Loucy (cell line): ENCODE results near the gene CELSR2.

Source experiments
- H2AFZ ChIP-seq: fragments of 200-600 bp; sonication (generic); 2 replicates; pipeline ENCODE4 v1.6.0; 2016; ENCODE audit warnings: antibody characterized with exemption, mild to moderate bottlenecking, low read length, moderate library complexity
- H3F3A ChIP-seq: fragments of 200-600 bp; 2 replicates; pipeline ENCODE4 v1.6.0; 2016; ENCODE audit warnings: antibody characterized with exemption, low read depth, mild to moderate bottlenecking
- H3K27me3 ChIP-seq: fragments of 200-600 bp; sonication (generic); 2 replicates; pipeline ENCODE4 v1.6.1; 2014; ENCODE audit warnings: low read length, mild to moderate bottlenecking; ENCODE audit not compliant: insufficient read depth, poor library complexity, severe bottlenecking
- H3K36me3 ChIP-seq: fragments of 200-600 bp; sonication (generic); 2 replicates; pipeline ENCODE4 v1.6.1; 2016; ENCODE audit warnings: low read length; ENCODE audit not compliant: insufficient read depth
- H3K4me1 ChIP-seq: fragments of 200-600 bp; sonication (generic); 2 replicates; pipeline ENCODE4 v1.5.1; 2014; ENCODE audit warnings: low read length, mild to moderate bottlenecking; ENCODE audit not compliant: insufficient read depth, poor library complexity, severe bottlenecking
- H3K4me2 ChIP-seq: fragments of 200-600 bp; sonication (generic); 2 replicates; pipeline ENCODE4 v1.6.0; 2014; ENCODE audit warnings: antibody characterized with exemption, low read length, low read depth, mild to moderate bottlenecking; ENCODE audit not compliant: poor library complexity, severe bottlenecking
- H3K4me3 ChIP-seq: fragments of 200-600 bp; sonication (generic); 2 replicates; pipeline ENCODE4 v1.5.1; 2014; ENCODE audit warnings: low read length, mild to moderate bottlenecking, mixed read lengths; ENCODE audit not compliant: poor library complexity, severe bottlenecking
- H3K79me2 ChIP-seq: fragments of 200-600 bp; sonication (generic); 2 replicates; pipeline ENCODE4 v1.6.1; 2014; ENCODE audit warnings: low read length; ENCODE audit not compliant: insufficient read depth
- H3K9ac ChIP-seq: fragments of 200-600 bp; sonication (generic); 2 replicates; pipeline ENCODE4 v1.6.0; 2014; ENCODE audit warnings: mild to moderate bottlenecking, low read depth, low read length, moderate library complexity; ENCODE audit not compliant: poor library complexity, severe bottlenecking
- H3K9me2 ChIP-seq: fragments of 200-600 bp; sonication (generic); replicated peaks from 2 replicates; pipeline ENCODE4 v1.6.1; 2016; ENCODE audit warnings: low read depth, low read length, mixed read lengths
- H3K9me3 ChIP-seq: fragments of 200-600 bp; sonication (generic); 2 replicates; pipeline ENCODE4 v1.6.1; 2014; ENCODE audit warnings: mild to moderate bottlenecking, antibody characterized with exemption, low read length, low read depth; ENCODE audit not compliant: insufficient read depth
- H4K20me1 ChIP-seq: fragments of 200-600 bp; sonication (generic); 2 replicates; pipeline ENCODE4 v1.6.0; 2014; ENCODE audit warnings: antibody characterized with exemption, low read length, mild to moderate bottlenecking; ENCODE audit not compliant: insufficient read depth, poor library complexity, severe bottlenecking
- CTCF ChIP-seq: fragments of 200-600 bp; sonication (generic); conservative IDR thresholded peaks from 2 replicates; pipeline ENCODE4 v1.5.1; 2014; ENCODE audit warnings: mild to moderate bottlenecking, antibody characterized with exemption, low read length
- EZH2phosphoT487 ChIP-seq: fragments of 200-600 bp; IDR thresholded peaks from 2 replicates; pipeline ENCODE4 v1.6.1; 2018; ENCODE audit warnings: antibody characterized with exemption, mild to moderate bottlenecking, moderate library complexity, borderline replicate concordance

Gene CELSR2

DNA sequence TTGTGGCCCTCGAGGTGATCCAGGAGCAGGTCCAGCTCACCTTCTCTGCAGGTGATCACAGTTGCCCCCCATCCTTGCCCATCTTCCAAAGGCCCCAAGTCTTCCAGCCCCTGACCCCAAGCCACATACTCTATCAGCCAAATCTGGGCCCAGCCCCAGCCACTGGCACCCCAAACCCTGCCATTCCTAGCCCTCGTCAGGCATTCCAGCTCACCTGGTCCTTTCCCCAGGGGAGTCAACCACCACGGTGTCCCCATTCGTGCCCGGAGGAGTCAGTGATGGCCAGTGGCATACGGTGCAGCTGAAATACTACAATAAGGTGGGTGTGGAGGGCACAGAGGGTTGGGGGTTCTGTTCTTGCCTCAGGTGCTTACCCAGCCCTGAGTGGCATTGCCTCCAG lies 12.2 kb downstream of the CELSR2 start:
- Histone ChIP-seq H3K9me3 (no peaks in the 10 kb centered on the region), H3K9ac (no peak overlapping the region), H3K27me3 (no peaks in the 10 kb centered on the region), H3K36me3 (no peaks in the 10 kb centered on the region), H4K20me1 (no peaks in the 10 kb centered on the region), H3K4me1 (no peaks in the 10 kb centered on the region), H3F3A (no peaks in the 10 kb centered on the region), H2AFZ (no peak overlapping the region), H3K79me2 (no peaks in the 10 kb centered on the region), H3K9me2 (no peaks in the 10 kb centered on the region), H3K4me2 (no peak overlapping the region), H3K4me3 (no peak overlapping the region)
- TF ChIP-seq EZH2phosphoT487 (no peak), CTCF (no peak)

DNA sequence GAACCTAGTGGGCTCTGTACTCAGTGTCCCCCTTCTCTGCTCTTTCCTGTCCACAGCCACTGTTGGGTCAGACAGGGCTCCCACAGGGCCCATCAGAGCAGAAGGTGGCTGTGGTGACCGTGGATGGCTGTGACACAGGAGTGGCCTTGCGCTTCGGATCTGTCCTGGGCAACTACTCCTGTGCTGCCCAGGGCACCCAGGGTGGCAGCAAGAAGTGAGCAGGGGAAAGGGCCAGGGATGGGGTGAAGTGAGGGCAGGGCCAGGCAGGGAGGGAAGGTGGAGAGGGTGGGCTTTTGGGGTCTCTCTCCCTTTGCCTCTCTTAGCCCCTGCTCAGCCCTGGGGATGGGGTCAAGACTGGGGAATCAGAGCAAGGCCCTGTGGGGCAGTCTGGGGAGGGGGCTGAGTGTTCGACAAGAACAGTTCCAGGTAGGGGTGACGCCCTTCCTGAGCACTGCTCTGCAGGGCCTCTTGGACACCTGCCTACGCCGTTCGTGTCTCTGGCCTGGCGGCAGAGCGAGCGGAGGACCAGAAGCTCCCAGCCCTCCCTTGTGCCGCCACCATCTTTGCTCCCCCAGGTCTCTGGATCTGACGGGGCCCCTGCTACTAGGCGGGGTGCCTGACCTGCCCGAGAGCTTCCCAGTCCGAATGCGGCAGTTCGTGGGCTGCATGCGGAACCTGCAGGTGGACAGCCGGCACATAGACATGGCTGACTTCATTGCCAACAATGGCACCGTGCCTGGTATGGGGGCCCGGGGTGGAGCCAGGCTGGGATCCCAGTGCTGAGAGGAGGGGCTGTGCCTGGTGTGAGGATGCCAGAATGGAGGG lies 13.1 kb downstream of the CELSR2 start:
- Histone ChIP-seq H3K4me2 (no peak overlapping the region), H3K9ac (no peak overlapping the region), H3K27me3 (no peaks in the 10 kb centered on the region), H3K79me2 (no peaks in the 10 kb centered on the region), H3F3A (no peaks in the 10 kb centered on the region), H3K9me2 (no peaks in the 10 kb centered on the region), H3K36me3 (no peaks in the 10 kb centered on the region), H3K4me3 (no peak overlapping the region), H3K9me3 (no peaks in the 10 kb centered on the region), H3K4me1 (no peaks in the 10 kb centered on the region), H4K20me1 (no peaks in the 10 kb centered on the region), H2AFZ (no peak overlapping the region)
- no peak for TF ChIP-seq EZH2phosphoT487
- no peak for TF ChIP-seq CTCF

GRCh38 chr1:109263234-109263596 lies 13.9 kb downstream of the CELSR2 start:
- no peaks in the 10 kb centered on the region for H3K36me3 ChIP-seq
- H3K4me2 ChIP-seq = no peak overlapping the region
- no peak overlapping the region for H2AFZ ChIP-seq
- no peaks in the 10 kb centered on the region for H3F3A ChIP-seq
- H3K27me3 ChIP-seq = no peaks in the 10 kb centered on the region
- no peaks in the 10 kb centered on the region for H3K79me2 ChIP-seq
- H4K20me1 ChIP-seq = no peaks in the 10 kb centered on the region
- no peaks in the 10 kb centered on the region for H3K4me1 ChIP-seq
- H3K9me3 ChIP-seq = no peaks in the 10 kb centered on the region
- TF ChIP-seq CTCF (no peak), EZH2phosphoT487 (no peak)
- H3K9me2 ChIP-seq = no peaks in the 10 kb centered on the region
- H3K4me3 ChIP-seq = no peak overlapping the region
- no peak overlapping the region for H3K9ac ChIP-seq
